ENCODE data around the gene AIG1. TPM values are rescaled to one million over a fixed set of nuclear protein-coding genes. Genes with fewer than 3 reads are reported as not detected.

AIG1 gene
- total and polyA plus RNA-seq, 7 experiments from 2014 or later, result 6.8 to 21.8 (median 10.5) TPM

- Mint-ChIP-seq H3K36me3 (peaks cover 2 to 24% (median 14%) of the 10 kb centered on the region in 5 donors), H3K27ac (no peak overlapping the region), H3K4me1 (peaks cover 0 to 7% (median 0%) of the 10 kb centered on the region in 7 donors), H3K4me3 (no peak overlapping the region), H3K27me3 (no peaks in the 10 kb centered on the region), H3K9me3 (peaks cover 0 to 18% (median 5%) of the 10 kb centered on the region in 11 donors)
- ATAC-seq, result no peak
- CTCF ChIA-PET, result no interaction called here
- no peaks in the 10 kb centered on the region for H3K9me3 ChIP-seq (ENCODE audit: control insufficient read depth in 2 of 3, low read length in 3 of 3)
- intact Hi-C loops (cut with micrococcal nuclease), result no loop called here
- H3K36me3 ChIP-seq (ENCODE audit: control insufficient read depth in 2 of 3, insufficient read depth in 3 of 3, low read length in 3 of 3), result no peaks in the 10 kb centered on the region
- POLR2A ChIA-PET, result no interaction called here
- no peaks in the 10 kb centered on the region for H3K4me1 ChIP-seq (ENCODE audit: control insufficient read depth in 2 of 2, insufficient read depth in 2 of 2, low read length in 2 of 2)
- DNase-seq, result no peak
- no peak overlapping the region for H3K27ac ChIP-seq (ENCODE audit: low read depth, low read length)
- H3K27me3 ChIP-seq (ENCODE audit: control insufficient read depth in 2 of 2, insufficient read depth in 2 of 2, low read length in 2 of 2), result no peaks in the 10 kb centered on the region
- H3K4me3 ChIP-seq (ENCODE audit: low read length), result no peak overlapping the region
These were observed 64.8 kb downstream of the AIG1 start for GRCh38 chr6:143125455-143125854.

DNA sequence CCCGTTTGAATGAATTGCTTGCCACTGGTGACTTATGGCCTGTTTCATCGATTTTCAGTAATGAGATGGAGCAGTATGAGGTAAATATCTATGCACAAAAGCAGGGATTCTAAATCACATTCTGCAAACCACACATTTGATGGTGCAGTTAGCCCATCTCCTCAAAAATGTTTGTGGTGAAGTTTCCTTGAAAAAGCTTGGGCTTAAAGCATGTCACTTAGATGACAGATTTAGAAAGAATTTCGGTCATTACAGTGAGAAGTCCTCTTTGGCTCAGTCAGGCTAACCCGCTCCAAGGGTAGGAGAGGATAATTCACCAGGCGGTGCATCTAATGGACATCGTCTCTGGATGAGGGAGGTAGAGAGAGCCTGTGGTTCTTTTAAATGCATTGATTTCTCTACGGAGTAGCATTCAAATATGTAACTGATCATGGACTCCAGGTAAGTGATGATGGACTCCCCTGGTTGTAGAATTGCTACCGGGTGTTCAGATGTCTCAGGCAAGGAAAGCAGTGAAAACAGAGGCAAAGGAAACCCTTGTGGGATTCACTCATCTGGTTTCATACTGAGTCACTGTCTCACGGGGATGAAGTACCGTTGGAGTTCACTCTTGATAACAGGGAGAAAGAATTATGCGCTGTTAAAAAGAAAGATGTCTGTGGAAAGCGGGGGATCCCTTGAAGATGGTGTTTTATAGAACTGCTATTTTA lies 65.3 kb downstream of the AIG1 start:
- no peak overlapping the region for H3K4me3 Mint-ChIP-seq

GRCh38 chr6:143126574-143126941 lies 65.9 kb downstream of the AIG1 start:
- ChIA-PET POLR2A (no interaction called here), CTCF (no interaction called here)
- intact Hi-C loops (cut with micrococcal nuclease), result no loop called here
- no peak overlapping the region for H3K27ac ChIP-seq (ENCODE audit: low read depth, low read length)
- peaks cover 0 to 28% (median 19%) of the 10 kb centered on the region in 5 donors for H3K36me3 Mint-ChIP-seq
- H3K4me3 ChIP-seq (ENCODE audit: low read length), result no peak overlapping the region
- H3K4me1 Mint-ChIP-seq, result peaks cover 0 to 7% (median 0%) of the 10 kb centered on the region in 7 donors
- DNase-seq (no peak), ATAC-seq (no peak)
- no peak overlapping the region for H3K4me3 Mint-ChIP-seq
- H3K36me3 ChIP-seq (ENCODE audit: control insufficient read depth in 2 of 3, insufficient read depth in 3 of 3, low read length in 3 of 3), result no peaks in the 10 kb centered on the region
- peaks cover 0 to 22% (median 12%) of the 10 kb centered on the region in 11 donors for H3K9me3 Mint-ChIP-seq
- no peaks in the 10 kb centered on the region for H3K27me3 ChIP-seq (ENCODE audit: control insufficient read depth in 2 of 2, insufficient read depth in 2 of 2, low read length in 2 of 2)
- no peaks in the 10 kb centered on the region for H3K4me1 ChIP-seq (ENCODE audit: control insufficient read depth in 2 of 2, insufficient read depth in 2 of 2, low read length in 2 of 2)
- no peaks in the 10 kb centered on the region for H3K9me3 ChIP-seq (ENCODE audit: control insufficient read depth in 2 of 3, low read length in 3 of 3)
- H3K27me3 Mint-ChIP-seq, result no peaks in the 10 kb centered on the region
- H3K27ac Mint-ChIP-seq, result no peak overlapping the region

More for the DNA sequence above, 65.3 kb downstream of the AIG1 start:
- H3K9me3 Mint-ChIP-seq, result peaks cover 4 to 21% (median 7%) of the 10 kb centered on the region in 11 donors
- H3K27me3 ChIP-seq (ENCODE audit: control insufficient read depth in 2 of 2, insufficient read depth in 2 of 2, low read length in 2 of 2), result no peaks in the 10 kb centered on the region
- H3K36me3 ChIP-seq (ENCODE audit: control insufficient read depth in 2 of 3, insufficient read depth in 3 of 3, low read length in 3 of 3), result no peaks in the 10 kb centered on the region
- no peak overlapping the region for H3K4me3 ChIP-seq (ENCODE audit: low read length)
- no peaks in the 10 kb centered on the region for H3K27me3 Mint-ChIP-seq
- intact Hi-C loops (cut with micrococcal nuclease), result no loop called here
- no peak overlapping the region for H3K27ac Mint-ChIP-seq
- no peak overlapping the region for H3K27ac ChIP-seq (ENCODE audit: low read depth, low read length)
- H3K9me3 ChIP-seq (ENCODE audit: control insufficient read depth in 2 of 3, low read length in 3 of 3), result no peaks in the 10 kb centered on the region
- no peak for DNase-seq
- no peak for ATAC-seq
- H3K4me1 ChIP-seq (ENCODE audit: control insufficient read depth in 2 of 2, insufficient read depth in 2 of 2, low read length in 2 of 2), result no peaks in the 10 kb centered on the region
- ChIA-PET POLR2A (no interaction called here), CTCF (no interaction called here)
- peaks cover 5 to 28% (median 16%) of the 10 kb centered on the region in 5 donors for H3K36me3 Mint-ChIP-seq
- H3K4me1 Mint-ChIP-seq, result peaks cover 0 to 7% (median 0%) of the 10 kb centered on the region in 7 donors

DNA sequence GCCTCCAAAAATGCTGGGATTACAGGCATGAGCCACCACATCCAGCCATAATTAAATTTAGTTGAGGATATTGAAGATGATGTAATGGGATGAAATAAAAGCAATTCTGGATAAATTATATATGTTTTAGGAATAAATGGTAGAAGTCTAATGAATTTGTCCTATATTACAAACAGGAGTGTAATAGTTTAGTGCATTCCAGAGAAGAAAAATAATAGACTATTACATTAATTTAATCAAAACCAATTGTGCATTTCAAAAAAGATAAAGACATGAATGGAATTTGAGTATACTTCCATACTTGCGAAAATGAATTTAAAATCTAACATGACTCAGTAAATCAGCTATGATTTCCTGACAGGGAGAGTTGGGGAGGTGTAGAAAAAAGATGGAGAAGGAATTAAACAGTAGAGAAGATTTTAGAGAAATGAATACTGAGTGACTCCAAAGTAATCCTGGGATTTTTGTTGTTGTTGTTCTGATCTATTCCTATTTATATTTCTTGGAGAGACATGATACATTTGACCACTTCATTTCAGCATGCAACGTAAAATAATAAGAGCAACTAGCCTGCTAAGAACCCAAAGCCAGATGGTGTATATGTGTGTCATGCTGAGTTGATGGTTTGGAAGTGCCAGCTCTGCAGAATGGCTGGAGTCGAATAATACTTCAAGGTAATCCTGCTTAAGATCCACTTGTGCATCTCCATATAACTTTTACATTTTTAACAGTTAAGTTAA lies 67.4 kb downstream of the AIG1 start:
- H3K9me3 Mint-ChIP-seq, result peaks cover 0 to 22% (median 12%) of the 10 kb centered on the region in 11 donors
- H3K27ac ChIP-seq (ENCODE audit: low read depth, low read length), result no peak overlapping the region
- H3K9me3 ChIP-seq (ENCODE audit: control insufficient read depth in 2 of 3, low read length in 3 of 3), result no peaks in the 10 kb centered on the region
- DNase-seq, result no peak
- H3K36me3 ChIP-seq (ENCODE audit: control insufficient read depth in 2 of 3, insufficient read depth in 3 of 3, low read length in 3 of 3), result no peaks in the 10 kb centered on the region
- no peaks in the 10 kb centered on the region for H3K27me3 Mint-ChIP-seq
- no peak overlapping the region for H3K4me3 Mint-ChIP-seq
- POLR2A ChIA-PET, result interaction anchor here (0.7 kb wide), 1 partner anchor 724 kb away, joined by 4 read pairs; no protein-coding TSS in a partner anchor
- H3K36me3 Mint-ChIP-seq, result peaks cover 0 to 27% (median 19%) of the 10 kb centered on the region in 5 donors
- CTCF ChIA-PET, result no interaction called here
- no peak for ATAC-seq
- no peaks in the 10 kb centered on the region for H3K27me3 ChIP-seq (ENCODE audit: control insufficient read depth in 2 of 2, insufficient read depth in 2 of 2, low read length in 2 of 2)
- H3K4me3 ChIP-seq (ENCODE audit: low read length), result no peak overlapping the region
- H3K4me1 Mint-ChIP-seq, result peaks cover 0 to 7% (median 0%) of the 10 kb centered on the region in 7 donors
- H3K4me1 ChIP-seq (ENCODE audit: control insufficient read depth in 2 of 2, insufficient read depth in 2 of 2, low read length in 2 of 2), result no peaks in the 10 kb centered on the region
- H3K27ac Mint-ChIP-seq, result no peak overlapping the region
- intact Hi-C loops (cut with micrococcal nuclease), result no loop called here

- Mint-ChIP-seq H3K36me3 (peaks cover 0 to 29% (median 19%) of the 10 kb centered on the region in 5 donors), H3K4me1 (peaks cover 0 to 7% (median 0%) of the 10 kb centered on the region in 7 donors), H3K4me3 (no peak overlapping the region), H3K9me3 (peaks cover 0 to 23% (median 12%) of the 10 kb centered on the region in 11 donors), H3K27me3 (no peaks in the 10 kb centered on the region), H3K27ac (no peak overlapping the region)
- no peak overlapping the region for H3K27ac ChIP-seq (ENCODE audit: low read depth, low read length)
- H3K4me3 ChIP-seq (ENCODE audit: low read length), result no peak overlapping the region
- ATAC-seq, result no peak
- CTCF ChIA-PET, result no interaction called here
- intact Hi-C loops (cut with micrococcal nuclease), result no loop called here
- no peaks in the 10 kb centered on the region for H3K9me3 ChIP-seq (ENCODE audit: control insufficient read depth in 2 of 3, low read length in 3 of 3)
- POLR2A ChIA-PET, result no interaction called here
- no peaks in the 10 kb centered on the region for H3K36me3 ChIP-seq (ENCODE audit: control insufficient read depth in 2 of 3, insufficient read depth in 3 of 3, low read length in 3 of 3)
- H3K27me3 ChIP-seq (ENCODE audit: control insufficient read depth in 2 of 2, insufficient read depth in 2 of 2, low read length in 2 of 2), result no peaks in the 10 kb centered on the region
- no peaks in the 10 kb centered on the region for H3K4me1 ChIP-seq (ENCODE audit: control insufficient read depth in 2 of 2, insufficient read depth in 2 of 2, low read length in 2 of 2)
- no peak for DNase-seq
These were observed 68.0 kb downstream of the AIG1 start for GRCh38 chr6:143128681-143129015.

GRCh38 chr6:143130928-143131327 lies 70.2 kb downstream of the AIG1 start:
- H3K27ac ChIP-seq (ENCODE audit: low read depth, low read length), result no peak overlapping the region
- Mint-ChIP-seq H3K27me3 (no peaks in the 10 kb centered on the region), H3K4me1 (peaks cover 0 to 9% (median 5%) of the 10 kb centered on the region in 7 donors), H3K4me3 (no peak overlapping the region), H3K9me3 (peaks cover 0 to 23% (median 13%) of the 10 kb centered on the region in 11 donors), H3K36me3 (peaks cover 0 to 26% (median 19%) of the 10 kb centered on the region in 5 donors), H3K27ac (no peak overlapping the region)
- ChIA-PET CTCF (interaction anchor here (0.6 kb wide), 1 partner anchor 292 kb away, joined by 3 read pairs; no protein-coding TSS in a partner anchor), POLR2A (interaction anchor here (0.6 kb wide), 1 partner anchor 309 kb away, joined by 4 read pairs; no protein-coding TSS in a partner anchor)
- H3K9me3 ChIP-seq (ENCODE audit: control insufficient read depth in 2 of 3, low read length in 3 of 3), result no peaks in the 10 kb centered on the region
- DNase-seq (no peak), ATAC-seq (no peak)
- H3K4me3 ChIP-seq (ENCODE audit: low read length), result no peak overlapping the region
- no peaks in the 10 kb centered on the region for H3K36me3 ChIP-seq (ENCODE audit: control insufficient read depth in 2 of 3, insufficient read depth in 3 of 3, low read length in 3 of 3)
- peaks cover 0 to 5% of the 10 kb centered on the region in 2 donors for H3K4me1 ChIP-seq (ENCODE audit: control insufficient read depth in 2 of 2, insufficient read depth in 2 of 2, low read length in 2 of 2)
- intact Hi-C loops (cut with micrococcal nuclease), result no loop called here
- H3K27me3 ChIP-seq (ENCODE audit: control insufficient read depth in 2 of 2, insufficient read depth in 2 of 2, low read length in 2 of 2), result no peaks in the 10 kb centered on the region

All from naive thymus-derived CD4-positive, alpha-beta T cell (primary cell).